NCI-H2196 (cell line): ENCODE data around the gene FAM107A.
A peak's percentile ranks its signal among the peaks of the same experiment; 100 is the strongest.
"Not testable (repeated sequence)": the region's sequence is repeated elsewhere in the genome, so short reads cannot be mapped to it uniquely, and the experiment has no call there.

Experiments
- DNase-seq: peaks from one replicate; lab custom pipeline; 2025; ENCODE audit not compliant: unreplicated experiment; lab: John Stamatoyannopoulos, UW

Gene FAM107A

GRCh38 chr3:58537412-58538301 lies 39.5 kb downstream of the FAM107A start:
- no peak for DNase-seq

- DNase-seq: no peak
Measured at GRCh38 chr3:58536501-58537411, 40.4 kb downstream of the FAM107A start, which contains the start of gene ACOX2. Gene ACOX2, minus strand, starts transcription at chr3:58537190. Its CDS starts 2,084 bp downstream, at chr3:58535106.

GRCh38 chr3:58535531-58536500 lies 41.4 kb downstream of the FAM107A start:
- no peak for DNase-seq

- no peak for DNase-seq
Measured at GRCh38 chr3:58534592-58535494, 42.3 kb downstream of the FAM107A start.

- DNase-seq: peak; percentile 59
Measured at GRCh38 chr3:58532794-58533220, 44.4 kb downstream of the FAM107A start.

GRCh38 chr3:58531956-58532355 lies 45.2 kb downstream of the FAM107A start:
- DNase-seq: no peak

- DNase-seq: no peak
Measured at GRCh38 chr3:58531555-58531954, 45.6 kb downstream of the FAM107A start.

GRCh38 chr3:58530354-58530865 lies 46.8 kb downstream of the FAM107A start:
- no peak for DNase-seq

GRCh38 chr3:58529516-58530353 lies 47.5 kb downstream of the FAM107A start:
- DNase-seq: no peak

- DNase-seq: peak; percentile 63
Measured at GRCh38 chr3:58528629-58529028, 48.6 kb downstream of the FAM107A start.

- not testable (repeated sequence) for DNase-seq
Measured at GRCh38 chr3:58527440-58527839, 49.8 kb downstream of the FAM107A start.

- DNase-seq: no peak
Measured at GRCh38 chr3:58526515-58526957, 50.7 kb downstream of the FAM107A start.

- no peak for DNase-seq
Measured at GRCh38 chr3:58524326-58524888, 52.8 kb downstream of the FAM107A start.

GRCh38 chr3:58522759-58523425 lies 54.3 kb downstream of the FAM107A start:
- DNase-seq: no peak

- DNase-seq: no peak
Measured at GRCh38 chr3:58521917-58522631, 55.1 kb downstream of the FAM107A start.

- DNase-seq: no peak
Measured at GRCh38 chr3:58521336-58521670, 55.9 kb downstream of the FAM107A start.
